ENCODE results near the gene LYRM2. TPM values are rescaled to one million over a fixed set of nuclear protein-coding genes. Genes with fewer than 3 reads are reported as not detected.

LYRM2 gene
- total RNA-seq, 1 experiment from 2014 or later = 10.5 TPM

DNA sequence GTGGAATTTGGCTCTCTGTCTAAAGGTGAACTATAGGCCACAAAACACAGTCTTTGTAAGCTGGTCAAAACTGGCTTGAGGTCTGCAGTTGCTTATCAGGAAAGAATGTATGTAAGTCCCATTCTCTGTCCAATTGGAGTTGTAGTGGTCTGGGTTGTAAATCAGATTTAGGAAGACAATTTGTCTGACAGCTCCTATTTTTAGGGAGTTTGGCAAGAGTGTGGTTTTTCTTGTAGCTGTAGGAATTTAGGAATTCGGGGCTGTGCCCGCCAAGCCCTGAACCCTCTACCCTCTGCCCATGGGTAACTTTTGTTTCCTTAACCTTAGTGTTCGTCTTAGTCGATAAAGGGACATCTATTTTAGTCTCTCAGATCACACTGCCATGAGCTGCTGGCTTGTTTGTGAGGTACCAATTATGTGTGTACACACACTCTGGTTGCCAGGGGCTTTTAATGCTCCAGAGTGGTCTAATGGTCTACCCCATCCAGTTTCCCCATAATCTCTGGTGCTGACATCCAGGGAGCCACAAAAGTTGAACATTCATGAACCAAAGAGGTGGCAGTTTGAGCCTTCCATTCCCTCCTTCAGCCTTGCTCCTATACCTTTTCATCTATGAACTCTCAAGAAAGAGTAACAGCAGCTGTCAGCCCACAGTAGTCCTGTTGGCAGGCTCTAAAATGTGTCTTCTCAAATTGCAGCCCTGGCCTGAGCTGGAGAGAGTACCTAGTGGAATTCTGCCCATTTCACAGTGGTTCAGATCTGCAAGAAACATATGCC lies 112.6 kb downstream of the LYRM2 start:
- Histone ChIP-seq H3K4me1 (ENCODE audit: insufficient read depth, low read length) (no peaks in the 10 kb centered on the region), H3K27ac (ENCODE audit: low read length) (no peak overlapping the region), H3K4me2 (ENCODE audit: low read length) (no peak overlapping the region), H2AFZ (ENCODE audit: low read length) (no peak overlapping the region), H3K9me2 (replicated peaks; ENCODE audit: low read length) (no peaks in the 10 kb centered on the region), H4K20me1 (ENCODE audit: low read length) (no peaks in the 10 kb centered on the region), H3K36me3 (ENCODE audit: low read depth, low read length) (no peaks in the 10 kb centered on the region), H3K4me3 (ENCODE audit: low read length) (no peak overlapping the region), H3F3A (ENCODE audit: low read length, unreplicated experiment) (no peaks in the 10 kb centered on the region), H3K9ac (ENCODE audit: low read length) (no peak overlapping the region), H3K27me3 (ENCODE audit: low read length) (no peaks in the 10 kb centered on the region), H3K79me2 (ENCODE audit: low read length) (no peaks in the 10 kb centered on the region), H3K9me3 (ENCODE audit: low read length) (no peaks in the 10 kb centered on the region)
- TF ChIP-seq EZH2 (IDR thresholded peaks at IDR 0.05; ENCODE audit: low read length, unreplicated experiment) (no peak), CTCF (conservative IDR thresholded peaks at IDR 0.05; ENCODE audit: low read depth, low read length) (no peak), EZH2phosphoT487 (IDR thresholded peaks at IDR 0.05; ENCODE audit: borderline replicate concordance, low read length) (no peak)
- BruUV-seq (replicated peaks) = no TSS peak
- ChIA-PET CTCF (no interaction called here), POLR2A (ENCODE audit: unreplicated experiment) (no interaction called here)
- DNase-seq = no peak
- no peak for ATAC-seq
- intact Hi-C loops (cut with micrococcal nuclease) = no loop called here

GRCh38 chr6:89522778-89523177 lies 115.8 kb downstream of the LYRM2 start:
- Histone ChIP-seq H3K36me3 (ENCODE audit: low read depth, low read length) (no peaks in the 10 kb centered on the region), H3K4me3 (ENCODE audit: low read length) (no peak overlapping the region), H3F3A (ENCODE audit: low read length, unreplicated experiment) (no peaks in the 10 kb centered on the region), H3K27ac (ENCODE audit: low read length) (no peak overlapping the region), H3K4me2 (ENCODE audit: low read length) (no peak overlapping the region), H3K9me2 (replicated peaks; ENCODE audit: low read length) (no peaks in the 10 kb centered on the region), H3K9me3 (ENCODE audit: low read length) (no peaks in the 10 kb centered on the region), H3K27me3 (ENCODE audit: low read length) (no peaks in the 10 kb centered on the region), H4K20me1 (ENCODE audit: low read length) (no peaks in the 10 kb centered on the region), H3K79me2 (ENCODE audit: low read length) (no peaks in the 10 kb centered on the region), H3K9ac (ENCODE audit: low read length) (no peak overlapping the region), H2AFZ (ENCODE audit: low read length) (no peak overlapping the region), H3K4me1 (ENCODE audit: insufficient read depth, low read length) (no peaks in the 10 kb centered on the region)
- POLR2A ChIA-PET (ENCODE audit: unreplicated experiment) = no interaction called here
- intact Hi-C loops (cut with micrococcal nuclease) = no loop called here
- BruUV-seq (replicated peaks) = no TSS peak
- ATAC-seq = no peak
- CTCF ChIA-PET = no interaction called here
- TF ChIP-seq EZH2phosphoT487 (IDR thresholded peaks at IDR 0.05; ENCODE audit: borderline replicate concordance, low read length) (no peak), EZH2 (IDR thresholded peaks at IDR 0.05; ENCODE audit: low read length, unreplicated experiment) (no peak), CTCF (conservative IDR thresholded peaks at IDR 0.05; ENCODE audit: low read depth, low read length) (no peak)
- DNase-seq = no peak

DNA sequence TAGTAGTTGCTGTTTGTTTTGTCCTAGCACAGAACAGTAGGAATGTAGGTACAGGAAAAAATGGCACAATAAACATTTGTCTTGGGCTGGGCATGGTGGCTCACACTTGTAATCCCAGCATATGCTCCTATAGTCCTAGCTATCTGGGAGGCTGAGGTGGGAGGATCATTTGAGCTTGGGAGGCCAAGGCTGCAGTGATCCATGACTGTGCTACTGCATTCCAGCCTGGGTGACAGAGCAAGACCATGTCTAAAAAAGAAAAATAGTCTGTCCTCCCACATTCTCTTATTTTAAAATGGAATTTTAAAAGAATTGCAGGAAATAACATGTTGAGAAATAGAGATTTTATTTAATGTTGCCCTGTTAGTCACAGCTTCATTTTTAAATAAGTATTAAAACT lies 117.8 kb downstream of the LYRM2 start:
- no peaks in the 10 kb centered on the region for H3K27me3 ChIP-seq (ENCODE audit: low read length)
- intact Hi-C loops (cut with micrococcal nuclease) = no loop called here
- no peaks in the 10 kb centered on the region for H3K9me3 ChIP-seq (ENCODE audit: low read length)
- POLR2A ChIA-PET (ENCODE audit: unreplicated experiment) = no interaction called here
- TF ChIP-seq EZH2phosphoT487 (IDR thresholded peaks at IDR 0.05; ENCODE audit: borderline replicate concordance, low read length) (no peak), EZH2 (IDR thresholded peaks at IDR 0.05; ENCODE audit: low read length, unreplicated experiment) (no peak), CTCF (conservative IDR thresholded peaks at IDR 0.05; ENCODE audit: low read depth, low read length) (no peak)
- H2AFZ ChIP-seq (ENCODE audit: low read length) = no peak overlapping the region
- no peaks in the 10 kb centered on the region for H3K4me1 ChIP-seq (ENCODE audit: insufficient read depth, low read length)
- H3K79me2 ChIP-seq (ENCODE audit: low read length) = no peaks in the 10 kb centered on the region
- BruUV-seq (replicated peaks) = no TSS peak
- H3F3A ChIP-seq (ENCODE audit: low read length, unreplicated experiment) = no peaks in the 10 kb centered on the region
- ATAC-seq (no peak), DNase-seq (no peak)
- CTCF ChIA-PET = no interaction called here
- H3K36me3 ChIP-seq (ENCODE audit: low read depth, low read length) = no peaks in the 10 kb centered on the region
- no peaks in the 10 kb centered on the region for H4K20me1 ChIP-seq (ENCODE audit: low read length)
- H3K9me2 ChIP-seq (replicated peaks; ENCODE audit: low read length) = no peaks in the 10 kb centered on the region
- H3K4me3 ChIP-seq (ENCODE audit: low read length) = no peak overlapping the region
- no peak overlapping the region for H3K27ac ChIP-seq (ENCODE audit: low read length)
- H3K9ac ChIP-seq (ENCODE audit: low read length) = no peak overlapping the region
- no peak overlapping the region for H3K4me2 ChIP-seq (ENCODE audit: low read length)

All from PC-3 (cell line).